Bone marrow (tissue), 2 donors: ENCODE measurements around the gene LIN28B.

Experiments
- DNase-seq, 2 donors: peaks; one replicate each; lab custom pipeline; 2025; lab: John Stamatoyannopoulos, UW

LIN28B gene

DNA sequence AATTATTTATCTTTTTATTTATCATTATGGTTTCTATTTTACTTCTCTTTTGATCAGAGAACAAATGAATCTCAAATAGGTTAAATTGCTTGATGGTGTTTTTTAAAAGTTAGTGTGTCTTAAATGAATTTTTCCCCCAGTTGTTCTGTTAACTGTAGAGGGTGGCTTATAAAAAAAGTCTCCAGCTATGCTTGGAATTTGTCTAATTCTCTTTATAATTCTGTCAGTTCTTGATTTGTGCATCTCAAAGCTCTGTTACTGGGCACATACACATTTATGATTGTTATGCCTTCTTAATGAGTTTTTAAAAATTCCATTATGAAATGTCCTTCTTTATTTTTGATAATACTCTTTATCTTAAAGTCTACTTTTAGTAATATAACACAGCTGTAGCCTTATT, 58.0 kb downstream of the LIN28B start:
- no peak for DNase-seq

DNA sequence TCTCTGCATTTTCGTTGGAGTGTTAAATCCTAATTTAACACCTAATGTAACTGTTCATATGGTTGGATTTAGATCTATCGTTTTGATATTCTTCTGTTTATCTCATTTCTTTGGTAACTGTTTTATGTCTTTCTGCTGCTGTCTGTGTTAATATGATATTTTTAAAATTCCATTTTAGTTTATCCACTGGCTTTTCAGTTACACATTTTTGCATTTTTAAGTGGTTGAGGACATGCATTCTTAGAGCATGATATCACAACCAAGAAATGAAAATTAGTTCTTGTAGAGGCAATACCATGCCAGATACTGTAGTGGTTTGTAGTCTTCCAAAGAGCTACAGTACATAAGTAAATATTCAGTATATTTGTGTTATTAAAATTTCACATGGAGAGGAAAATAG, 58.6 kb downstream of the LIN28B start:
- no peak for DNase-seq

DNA sequence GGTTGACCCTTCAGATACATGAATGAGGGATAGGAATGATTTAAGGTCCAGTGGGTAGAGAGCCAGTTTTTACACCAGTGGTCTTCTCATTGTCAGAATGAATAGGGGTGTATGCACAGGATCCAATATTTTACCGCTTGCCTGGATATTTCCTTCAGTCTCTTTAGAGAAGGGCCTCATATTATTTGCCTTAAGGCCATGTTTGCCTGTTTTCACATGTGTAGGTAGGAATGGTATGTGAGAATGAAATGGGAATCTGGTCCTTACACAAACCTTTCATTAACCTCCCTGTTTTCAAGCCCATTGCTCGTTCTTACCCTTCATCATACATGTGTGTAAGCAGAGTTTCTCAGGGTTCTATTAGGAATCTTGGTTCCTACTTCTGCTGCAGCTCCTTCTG, 62.4 kb downstream of the LIN28B start:
- DNase-seq: no peak

DNA sequence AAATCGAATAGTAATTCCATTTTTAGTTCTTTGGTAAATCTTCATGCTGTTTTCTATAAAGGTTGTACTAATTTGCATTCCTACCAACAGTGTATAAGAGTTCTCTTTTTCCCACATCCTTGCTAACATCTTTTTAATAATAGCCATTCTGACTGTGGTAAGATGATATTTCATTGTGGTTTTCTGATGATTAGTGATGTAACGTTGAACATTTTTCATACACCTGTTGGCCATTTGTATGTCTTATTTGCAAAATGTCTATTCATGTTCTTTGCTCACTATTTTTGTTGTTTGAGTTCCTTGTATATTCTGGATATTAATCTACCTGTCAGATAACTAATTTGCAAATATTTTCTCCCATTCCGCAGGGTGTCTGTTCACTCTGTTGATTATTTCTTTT, 64.5 kb downstream of the LIN28B start:
- DNase-seq: no peak

DNA sequence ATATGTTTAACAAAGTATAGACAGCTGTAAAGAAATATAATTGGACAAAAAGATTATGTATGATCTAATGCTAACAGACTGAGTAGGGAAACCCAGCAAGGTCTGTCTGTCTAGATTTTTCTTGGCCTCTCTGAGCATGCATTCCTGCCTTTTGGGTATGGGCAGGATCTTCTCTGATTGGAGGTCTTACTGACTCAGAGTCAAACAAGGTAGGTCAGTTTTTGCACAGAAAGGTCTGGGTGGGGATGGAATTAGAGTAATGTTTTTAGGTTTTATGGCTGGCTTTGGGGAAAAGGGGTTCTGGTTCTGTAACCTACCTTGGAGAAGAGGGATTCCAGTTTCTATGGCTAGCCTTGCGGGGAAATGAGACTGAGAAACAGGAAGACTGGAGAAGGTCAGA, 65.5 kb downstream of the LIN28B start:
- DNase-seq: no peak

DNA sequence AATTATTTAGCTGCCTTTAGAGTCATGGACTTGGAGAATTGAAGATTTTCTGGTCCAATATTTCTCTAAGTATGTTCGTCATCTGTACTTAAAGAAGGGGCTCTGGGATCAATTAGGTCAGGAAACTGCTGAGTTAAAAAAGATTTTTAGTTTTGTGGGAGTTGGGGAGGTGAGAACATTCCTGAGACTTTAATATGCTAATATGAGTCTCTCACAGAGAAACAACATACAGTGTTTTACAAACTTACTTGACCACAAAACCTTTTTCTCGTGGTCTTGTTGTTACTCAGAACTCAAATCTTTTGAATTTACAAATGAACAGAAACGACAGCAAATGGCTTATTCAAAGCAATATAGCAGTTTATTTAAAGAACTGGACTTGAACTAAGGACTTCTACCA, 67.9 kb downstream of the LIN28B start:
- DNase-seq: no peak

DNA sequence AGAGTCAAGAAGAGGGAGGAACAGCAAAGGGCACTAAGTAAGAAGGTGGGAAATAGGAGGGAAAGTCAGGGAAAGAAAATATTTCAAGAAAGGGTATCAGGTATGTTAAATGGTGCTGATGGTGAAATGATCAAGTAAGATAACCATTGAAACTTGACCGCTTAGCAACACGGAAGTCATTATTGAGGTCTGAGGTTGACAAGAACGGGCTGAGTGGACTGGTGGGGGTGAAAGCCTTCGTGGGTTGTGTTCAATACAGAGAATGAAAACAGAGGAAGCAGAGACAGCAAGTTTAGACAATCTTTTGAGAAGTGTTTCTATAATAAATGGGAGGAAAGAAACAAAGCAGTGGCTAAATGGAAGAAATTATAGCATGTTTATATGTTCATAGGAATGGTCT, 72.0 kb downstream of the LIN28B start:
- no peak for DNase-seq

DNA sequence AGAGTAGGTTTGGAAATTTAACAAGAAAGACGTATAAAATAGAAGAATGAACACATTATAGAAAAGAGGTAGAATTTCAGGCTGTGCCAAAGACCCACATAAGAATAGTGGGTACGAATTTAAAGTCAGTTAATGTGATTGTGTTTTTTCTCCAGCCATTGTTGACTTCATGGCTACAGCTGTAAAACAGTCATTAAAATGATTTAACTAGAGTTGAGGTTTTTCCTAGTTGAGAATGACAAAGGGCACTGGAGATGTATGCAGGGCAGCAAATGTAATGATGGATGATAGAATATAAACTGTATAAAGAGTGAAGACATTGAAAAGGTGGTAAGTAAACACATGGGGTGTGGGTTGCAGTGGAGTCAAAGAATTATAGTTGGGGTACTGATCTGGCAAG, 72.7 kb downstream of the LIN28B start:
- DNase-seq: no peak

DNA sequence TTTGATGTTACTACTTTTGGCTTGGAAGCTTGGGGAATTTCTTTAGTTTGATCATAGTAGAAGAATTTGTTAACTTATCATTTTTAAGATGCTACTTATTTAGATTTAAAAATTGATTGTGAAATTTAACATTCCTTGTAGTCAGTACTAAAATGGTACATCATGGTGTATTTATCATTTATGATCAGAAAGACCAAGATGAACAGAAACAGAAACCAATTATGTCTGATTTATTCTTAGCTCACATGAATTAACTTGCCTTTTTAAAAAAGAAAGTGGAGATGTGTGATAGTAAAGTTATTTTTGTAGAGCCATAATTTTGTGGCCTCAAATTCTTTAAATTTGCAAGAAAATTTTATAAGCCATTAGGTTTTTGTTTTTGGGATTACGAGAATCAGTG, 77.6 kb downstream of the LIN28B start:
- no peak for DNase-seq

DNA sequence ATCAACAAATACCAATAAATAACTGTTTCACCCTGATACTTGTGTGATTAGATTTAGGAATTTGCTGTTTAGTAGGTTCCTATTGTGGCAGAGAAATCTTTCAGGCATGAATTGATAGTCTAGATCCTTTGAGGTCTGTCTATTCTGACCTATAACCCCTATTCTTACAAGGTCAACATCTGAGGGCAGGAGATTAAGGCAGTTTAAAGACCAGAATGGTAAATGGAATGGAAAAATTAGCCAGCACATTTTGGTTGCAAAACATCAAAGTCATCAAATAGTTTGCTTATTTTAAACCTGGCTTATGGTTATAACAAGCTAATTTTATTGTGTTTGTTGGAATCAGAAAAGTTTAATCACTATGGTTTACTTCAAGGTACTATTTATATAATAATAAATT, 78.4 kb downstream of the LIN28B start:
- no peak for DNase-seq

DNA sequence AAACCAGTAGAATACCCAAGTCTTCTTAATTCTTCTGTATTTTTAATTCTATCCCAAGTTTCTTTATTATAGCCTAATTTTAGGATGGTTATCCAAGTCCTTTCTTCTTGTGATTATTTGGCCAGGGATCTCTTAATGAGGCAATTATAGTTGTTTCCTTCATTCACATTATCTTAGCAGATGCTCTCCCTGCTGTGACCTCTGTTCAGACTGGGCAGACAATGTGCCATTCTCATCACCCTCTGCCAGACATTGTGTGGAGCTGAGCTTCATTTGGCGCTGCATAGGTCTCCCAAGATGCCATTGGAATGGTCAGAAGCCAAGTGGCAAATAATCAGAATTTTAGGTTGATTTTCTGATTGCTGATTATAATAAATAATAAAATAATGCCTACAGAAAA, 79.4 kb downstream of the LIN28B start:
- DNase-seq: no peak

DNA sequence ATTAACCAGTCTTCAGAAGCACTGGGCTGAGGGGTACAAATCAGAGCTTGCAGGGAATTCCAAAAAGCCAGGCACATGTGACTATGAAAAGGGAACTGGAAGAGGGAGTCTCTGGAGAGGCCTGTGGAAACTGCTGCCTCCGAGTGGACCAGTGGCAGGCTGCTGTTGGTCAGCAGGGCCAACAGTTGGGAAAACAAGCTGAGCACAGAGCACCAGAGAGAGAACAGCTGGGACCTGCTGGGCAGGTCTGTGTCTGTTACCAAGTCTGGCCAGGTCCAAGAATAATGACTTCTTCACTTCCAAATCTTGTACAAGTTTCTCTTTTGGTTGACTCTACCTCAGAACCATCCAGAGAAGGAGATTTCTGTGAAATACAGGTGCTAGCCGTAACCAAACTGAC, 81.4 kb downstream of the LIN28B start:
- no peak for DNase-seq

DNA sequence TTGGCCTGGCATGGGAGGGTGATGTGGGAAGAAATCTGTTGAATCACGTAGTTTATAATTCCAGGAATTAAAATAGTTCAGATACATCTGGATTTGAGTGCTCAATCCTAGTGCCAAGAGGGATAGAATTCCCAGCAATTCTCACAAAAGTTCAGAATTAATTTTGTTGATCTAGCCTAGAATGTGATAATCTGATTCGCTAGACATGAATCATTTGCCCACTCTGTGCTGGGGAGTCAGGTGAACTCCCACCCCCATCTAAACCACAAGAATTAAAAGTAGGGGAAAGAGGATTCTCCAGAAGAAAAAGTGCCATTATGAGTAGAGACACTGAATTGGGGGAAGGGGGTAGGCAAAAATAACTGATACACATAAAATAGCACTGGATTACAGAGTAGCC, 85.0 kb downstream of the LIN28B start:
- no peak for DNase-seq

DNA sequence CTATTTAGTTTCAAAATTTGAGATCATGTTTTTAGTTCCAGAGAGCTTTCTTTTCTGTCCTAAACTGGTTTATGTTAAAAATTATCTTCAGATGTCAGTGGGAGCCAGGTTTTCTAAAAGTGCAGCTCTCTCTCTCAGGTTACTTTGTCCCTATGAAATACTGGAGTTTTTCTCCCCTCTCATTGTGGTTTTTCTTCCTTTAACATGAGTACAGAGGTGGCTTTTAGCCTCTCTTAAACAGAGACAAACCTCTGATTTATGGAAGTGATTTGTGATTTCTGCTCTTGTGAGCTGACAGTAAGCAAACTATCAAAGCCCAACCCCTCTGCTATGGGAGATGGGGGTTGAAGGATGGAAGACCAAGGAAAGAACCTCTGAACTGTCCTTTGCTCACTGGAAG, 85.7 kb downstream of the LIN28B start:
- DNase-seq: no peak

DNA sequence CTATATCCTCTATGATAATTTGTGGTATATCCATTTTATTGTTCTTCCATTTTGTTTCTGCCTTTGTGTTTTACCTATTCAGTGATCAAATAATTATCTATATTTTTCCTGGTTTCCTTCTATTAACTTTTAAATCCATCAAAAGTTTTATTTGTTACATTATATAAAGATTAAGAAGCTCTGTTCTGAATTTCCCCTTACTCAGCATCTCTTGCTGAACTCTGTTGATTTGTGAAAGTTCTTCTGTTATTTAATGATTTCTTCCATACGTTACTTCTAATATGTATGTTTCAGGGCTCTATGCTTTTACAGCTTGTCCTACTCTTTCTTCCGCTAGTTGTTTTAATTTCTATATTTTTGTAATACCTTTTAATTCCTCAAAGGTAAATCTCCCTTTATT, 87.1 kb downstream of the LIN28B start:
- no peak for DNase-seq

DNA sequence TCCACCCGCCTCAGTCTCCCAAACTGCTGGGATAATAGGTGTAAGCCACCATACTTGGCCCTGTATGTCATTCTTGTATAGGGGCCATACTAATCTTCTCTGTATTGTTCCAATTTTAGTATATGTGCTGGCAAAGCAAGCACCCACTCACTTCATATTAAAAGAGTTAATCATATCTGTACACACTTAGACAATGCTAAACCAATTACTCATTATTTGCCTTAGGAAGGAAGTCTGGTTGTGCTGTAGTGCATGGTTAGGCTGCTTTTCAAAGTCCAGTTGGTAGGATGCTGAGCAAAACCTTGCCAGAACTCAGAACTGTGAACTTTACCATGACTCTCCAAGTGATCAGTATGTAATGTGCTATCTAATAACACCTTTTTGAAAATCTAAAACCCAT, 88.6 kb downstream of the LIN28B start:
- no peak for DNase-seq

DNA sequence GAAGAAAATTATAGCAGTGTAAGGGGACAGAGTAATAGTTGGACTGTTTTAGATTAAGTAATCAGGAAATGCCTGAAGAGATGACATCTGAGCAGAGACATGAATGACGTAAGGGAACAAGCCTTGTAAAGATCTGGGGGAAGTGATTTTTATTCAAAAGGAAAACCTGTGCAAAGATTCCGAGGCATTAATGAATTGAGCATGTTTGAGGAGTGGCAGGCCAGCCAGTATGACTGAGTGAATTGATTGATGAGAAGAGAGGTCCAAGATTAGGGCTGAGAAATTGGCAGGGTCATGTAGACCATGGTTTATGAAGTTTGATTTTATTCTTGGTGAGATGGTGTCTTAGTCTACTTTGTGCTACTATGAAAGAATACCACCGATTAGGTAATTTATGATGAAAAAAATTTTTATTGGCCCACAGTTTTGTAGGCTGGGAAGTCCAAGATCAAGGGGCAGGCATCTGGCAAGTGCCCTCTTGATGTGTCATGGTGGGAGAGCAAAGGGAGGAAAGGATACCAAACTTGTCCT, 95.1 kb downstream of the LIN28B start:
- DNase-seq: no peak

DNA sequence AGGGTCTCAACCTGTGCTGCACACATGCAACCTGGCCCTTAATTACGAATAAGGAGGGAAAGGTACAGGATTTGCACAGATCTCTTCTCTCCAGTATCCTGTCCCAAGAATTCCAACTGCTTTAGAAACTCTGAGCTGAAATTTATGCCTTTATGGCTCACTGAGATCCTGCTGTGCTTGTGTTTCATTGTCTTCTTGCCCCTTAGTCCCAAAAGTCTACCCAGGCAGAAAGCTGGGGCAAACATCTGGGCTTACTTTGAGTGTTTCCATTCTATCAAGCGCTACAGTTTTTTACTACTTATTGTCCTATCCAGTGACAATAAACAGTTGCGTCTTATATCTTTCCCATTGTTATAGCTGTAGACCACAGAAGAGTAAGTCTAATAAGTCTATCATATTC, 99.7 kb downstream of the LIN28B start:
- DNase-seq: no peak

DNA sequence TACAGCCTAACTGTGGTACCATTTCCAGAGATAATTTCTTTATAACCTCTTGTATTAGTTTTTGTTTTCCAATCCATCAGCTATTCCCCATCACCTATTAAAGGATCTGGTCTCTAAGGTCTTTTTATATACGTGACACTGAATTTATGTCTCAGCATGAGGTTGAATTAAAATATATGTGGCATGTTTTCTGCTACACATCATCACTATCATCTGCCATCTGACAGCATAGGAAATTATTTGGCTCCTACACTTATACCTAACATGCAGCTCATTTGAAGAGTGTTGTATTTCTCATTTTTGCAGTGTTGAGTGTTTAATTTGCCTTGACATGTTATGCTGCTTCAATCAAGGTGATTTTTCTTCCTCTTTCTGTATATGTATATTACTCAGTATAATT, 100.3 kb downstream of the LIN28B start:
- DNase-seq: no peak

DNA sequence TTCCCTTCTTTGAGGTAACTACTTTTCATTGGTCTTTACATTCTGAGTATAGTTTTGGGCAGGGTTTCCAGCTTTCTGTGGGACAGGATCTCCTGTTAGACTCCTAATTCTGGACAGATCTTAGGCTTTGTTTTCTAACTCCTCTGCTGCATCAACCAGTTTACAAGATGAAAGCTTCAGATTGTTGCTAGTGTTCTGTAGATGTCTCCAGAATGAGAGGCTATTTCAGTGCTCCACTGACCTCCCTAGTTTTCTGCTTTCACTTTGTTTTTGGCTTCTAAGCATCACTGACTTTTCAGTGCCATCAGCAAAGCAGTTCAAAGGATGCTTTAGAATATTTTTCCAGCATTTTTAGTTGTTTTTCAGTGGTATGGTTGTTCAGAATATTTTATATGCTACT, 101.4 kb downstream of the LIN28B start:
- DNase-seq: no peak

DNA sequence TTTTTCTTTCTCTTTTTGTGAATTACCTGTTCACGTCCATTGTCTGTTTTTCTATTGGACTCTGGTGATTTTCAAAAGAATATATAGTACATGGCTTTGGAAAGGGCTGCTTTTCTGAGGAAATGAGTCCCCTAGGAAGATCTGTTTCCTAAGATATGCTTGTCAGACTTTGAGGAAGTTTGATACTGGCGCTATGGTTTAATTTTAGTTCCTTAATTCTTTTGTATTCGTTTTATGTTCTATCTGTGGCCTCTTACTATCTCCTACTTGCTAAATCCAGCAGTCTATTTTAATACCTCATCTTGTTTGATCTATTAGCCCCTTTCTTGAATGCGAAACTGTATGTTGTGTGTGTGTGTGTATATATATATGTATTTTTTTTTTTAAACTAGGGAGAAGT, 101.9 kb downstream of the LIN28B start:
- peak in 1 of 2 donors; percentile 25 for DNase-seq

DNA sequence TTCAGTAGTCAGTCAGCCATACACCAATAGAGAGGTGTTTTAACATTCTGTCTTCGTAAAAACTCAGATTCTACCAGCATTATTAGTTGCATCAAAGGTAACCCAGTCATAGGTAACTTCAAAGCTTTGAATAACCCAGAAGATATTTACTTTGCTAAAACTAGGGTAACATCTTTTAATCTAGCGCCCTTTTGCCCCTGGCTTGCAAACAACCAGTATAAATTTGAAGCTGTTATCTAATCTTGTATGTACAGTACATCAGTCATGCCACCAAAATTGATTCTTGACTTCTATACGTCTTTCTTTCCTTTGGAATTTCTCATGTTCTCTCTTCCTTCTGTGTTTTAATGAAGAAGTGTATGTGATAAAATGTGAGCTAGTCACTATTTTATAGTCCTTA, 109.3 kb downstream of the LIN28B start:
- no peak for DNase-seq

DNA sequence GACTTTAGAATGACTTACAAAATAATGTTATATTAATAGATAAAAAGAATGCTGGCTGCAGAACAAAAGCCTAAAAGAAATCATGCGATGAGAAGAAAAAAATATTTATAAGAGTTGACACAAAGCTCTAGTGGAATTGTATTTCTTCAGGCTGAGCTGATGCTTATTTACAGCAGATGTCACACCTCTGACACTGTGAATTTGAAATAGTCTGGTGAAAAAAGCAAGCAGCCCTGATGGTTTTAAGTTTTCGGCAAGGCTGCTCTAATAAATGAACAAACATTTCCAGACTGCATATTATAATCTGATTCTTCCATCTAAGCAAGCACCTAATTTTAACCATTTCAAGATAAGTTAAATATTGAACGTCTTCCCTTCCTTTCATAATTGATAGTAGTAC, 109.9 kb downstream of the LIN28B start:
- DNase-seq: no peak

DNA sequence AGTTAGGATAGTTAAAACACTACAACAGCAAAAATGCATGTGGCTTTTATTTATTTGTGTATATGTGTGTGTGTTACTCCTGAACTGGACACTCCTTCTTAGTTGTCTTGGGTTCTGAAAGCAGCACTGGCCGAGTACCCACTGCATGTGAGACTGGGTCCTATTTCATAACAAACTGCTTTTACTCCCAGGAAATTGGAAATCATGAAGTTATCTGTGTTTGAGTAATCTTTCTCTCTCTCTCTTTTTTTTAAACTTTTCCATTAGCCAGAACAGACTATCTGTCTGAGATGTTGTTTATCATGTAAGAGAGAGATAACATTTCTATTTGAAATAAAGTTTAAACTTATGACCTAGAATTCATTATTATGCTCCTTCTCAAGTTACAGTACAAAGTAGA, 110.4 kb downstream of the LIN28B start:
- no peak for DNase-seq

DNA sequence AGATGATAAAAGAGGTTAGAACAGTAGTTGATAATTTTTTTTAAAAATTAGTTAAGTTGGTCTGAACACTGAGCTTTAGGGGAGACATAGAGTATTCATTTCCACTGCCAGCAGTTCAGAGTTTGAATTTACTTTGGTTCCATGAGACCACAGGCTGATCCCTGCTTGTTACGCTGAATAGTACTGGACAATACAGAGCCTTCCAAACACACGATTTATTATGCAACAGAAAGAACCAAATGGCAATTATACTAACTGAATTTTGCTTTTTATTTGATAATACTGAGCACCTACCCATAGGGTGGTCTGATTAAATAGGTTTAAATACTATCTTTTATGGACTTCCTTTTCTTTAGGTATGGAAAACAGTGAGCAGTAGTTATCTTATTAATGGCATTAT, 111.5 kb downstream of the LIN28B start:
- DNase-seq: no peak
